Tibial nerve (tissue), 4 donors: ENCODE measurements around the gene B4GALT2.

ENCODE experiments used
- CTCF ChIP-seq, 5 experiments: fragments of 200-600 bp in 3 of 5; fragments of 450-650 bp in 2 of 5; sonication (generic) in 3 of 5; IDR thresholded peaks; one replicate each; pipeline ENCODE4 v1.5.1; 2016 to 2019; ENCODE audit warnings: antibody characterized with exemption in 5 of 5, mild to moderate bottlenecking in 3 of 5, moderate library complexity in 2 of 5
- EP300 ChIP-seq, 2 donors: sonication (generic); formaldehyde crosslinking; IDR thresholded peaks; one replicate each; pipeline ENCODE4 v1.6.1; 2017; ENCODE audit warnings: antibody characterized with exemption in 2 of 2, mild to moderate bottlenecking in 1 of 2
- POLR2A ChIP-seq, 2 donors: fragments of 450-650 bp; IDR thresholded peaks; one replicate each; pipeline ENCODE4 v1.6.1; 2017; ENCODE audit warnings: antibody characterized with exemption in 2 of 2, mild to moderate bottlenecking in 2 of 2, moderate library complexity in 2 of 2

- TF ChIP-seq EP300 (IDR thresholded peaks at IDR 0.05) = no peak
- TF ChIP-seq POLR2A (IDR thresholded peaks at IDR 0.05) = no peak
- TF ChIP-seq CTCF (IDR thresholded peaks at IDR 0.05) = no peak
Observed at GRCh38 chr1:44032170-44032790, 53.3 kb downstream of the B4GALT2 start.
